Measurements from ENCODE around the gene SPRYD3.
"Not testable (repeated sequence)": the region's sequence is repeated elsewhere in the genome, so short reads cannot be mapped to it uniquely, and the experiment has no call there.

SPRYD3 gene

GRCh38 chr12:53101931-53102781 is 23.0 kb upstream of the SPRYD3 start:
- no peak for DNase-seq

DNA sequence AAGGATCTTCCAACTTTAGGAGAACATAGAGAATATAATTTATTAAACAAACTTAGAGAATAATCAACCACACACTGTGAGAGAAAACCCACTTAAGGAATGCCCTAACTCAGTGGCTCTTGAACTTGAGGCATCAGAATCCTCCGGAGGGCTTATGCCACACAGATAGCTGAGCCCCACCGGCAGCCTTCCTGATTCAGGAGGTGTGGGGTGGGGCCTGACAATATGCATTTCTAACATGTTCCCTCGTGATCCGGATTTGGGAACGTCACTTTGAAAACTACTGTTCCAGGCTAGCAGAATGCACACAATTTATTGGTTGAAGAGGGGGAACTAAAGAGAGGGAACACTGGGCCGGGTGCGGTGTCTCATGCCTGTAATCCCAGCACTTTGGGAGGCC is 22.1 kb upstream of the SPRYD3 start:
- DNase-seq: no peak

GRCh38 chr12:53100466-53101151 is 21.4 kb upstream of the SPRYD3 start:
- no peak for DNase-seq

DNA sequence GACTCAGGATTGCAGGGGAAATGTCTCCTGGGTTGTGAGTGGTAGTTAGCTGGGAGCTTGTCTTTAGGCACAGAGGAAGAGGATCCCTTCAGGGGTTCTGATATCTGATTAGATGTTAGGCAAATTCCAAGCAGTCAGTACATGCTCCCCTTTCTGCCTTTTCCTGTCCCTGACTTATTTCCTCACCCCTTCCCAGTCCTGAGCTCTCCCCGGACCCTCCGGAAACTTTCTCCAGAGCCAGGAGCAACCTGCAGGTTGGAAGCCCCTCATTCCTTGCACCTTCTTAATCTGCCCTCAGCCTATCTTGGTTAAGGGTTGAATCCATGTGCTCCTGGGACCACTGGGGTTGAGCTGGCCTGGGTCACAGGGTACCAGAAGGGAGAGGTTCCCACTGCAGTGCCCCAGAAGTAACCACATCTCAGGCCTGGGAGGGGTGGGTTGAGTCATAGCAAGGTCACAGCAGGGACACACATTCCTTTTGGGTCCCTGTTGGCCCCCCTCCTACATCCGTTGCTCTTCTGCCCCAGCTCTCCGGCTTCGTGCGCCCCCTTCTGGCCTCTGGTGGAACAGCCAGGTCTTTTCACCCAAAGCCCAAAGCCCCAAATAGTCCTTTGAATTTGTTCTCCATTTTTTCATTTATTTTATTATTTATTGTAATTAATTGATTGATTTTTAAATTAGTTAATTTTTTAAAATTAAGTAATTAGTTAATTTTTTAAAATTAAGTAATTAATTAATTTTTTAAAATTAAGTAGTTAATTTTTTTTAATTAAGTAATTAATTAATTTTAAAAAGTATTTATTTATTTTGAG is 20.1 kb upstream of the SPRYD3 start:
- peak; percentile 89 for DNase-seq

- peak; percentile 45 for DNase-seq
These were observed 19.3 kb upstream of the SPRYD3 start for GRCh38 chr12:53098354-53098981.

DNA sequence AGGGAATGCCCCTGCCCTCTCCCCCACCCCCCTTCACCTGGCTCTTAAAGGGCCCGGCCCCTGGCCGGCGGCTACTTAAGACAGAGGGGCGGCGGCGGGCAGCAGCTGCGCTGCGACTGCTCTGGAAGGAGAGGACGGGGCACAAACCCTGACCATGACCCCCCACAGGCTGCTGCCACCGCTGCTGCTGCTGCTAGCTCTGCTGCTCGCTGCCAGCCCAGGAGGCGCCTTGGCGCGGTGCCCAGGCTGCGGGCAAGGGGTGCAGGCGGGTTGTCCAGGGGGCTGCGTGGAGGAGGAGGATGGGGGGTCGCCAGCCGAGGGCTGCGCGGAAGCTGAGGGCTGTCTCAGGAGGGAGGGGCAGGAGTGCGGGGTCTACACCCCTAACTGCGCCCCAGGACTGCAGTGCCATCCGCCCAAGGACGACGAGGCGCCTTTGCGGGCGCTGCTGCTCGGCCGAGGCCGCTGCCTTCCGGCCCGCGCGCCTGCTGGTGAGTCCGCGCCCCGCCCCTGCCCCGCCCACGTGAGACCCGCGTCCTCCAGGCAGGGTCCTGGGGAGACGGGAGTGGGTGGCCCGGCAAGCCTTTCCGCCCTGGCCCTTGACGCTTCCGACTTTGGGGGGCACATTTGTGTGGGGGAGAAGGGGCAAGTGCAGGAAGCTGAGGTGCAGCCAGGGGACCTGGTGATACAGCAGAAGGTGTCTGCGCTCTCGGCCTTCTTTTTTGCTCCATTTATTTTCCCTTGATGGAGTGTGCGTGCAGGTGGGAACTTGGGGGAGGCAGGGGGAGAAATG is 18.6 kb upstream of the SPRYD3 start, which contains the start of gene IGFBP6:
IGFBP6 (plus strand) TSS at position 104 of the 790 bp plus-strand sequence; CDS start at position 155, 51 bp downstream.
- peak; percentile 62 for DNase-seq

GRCh38 chr12:53097207-53097563 is 18.0 kb upstream of the SPRYD3 start:
- no peak for DNase-seq

DNA sequence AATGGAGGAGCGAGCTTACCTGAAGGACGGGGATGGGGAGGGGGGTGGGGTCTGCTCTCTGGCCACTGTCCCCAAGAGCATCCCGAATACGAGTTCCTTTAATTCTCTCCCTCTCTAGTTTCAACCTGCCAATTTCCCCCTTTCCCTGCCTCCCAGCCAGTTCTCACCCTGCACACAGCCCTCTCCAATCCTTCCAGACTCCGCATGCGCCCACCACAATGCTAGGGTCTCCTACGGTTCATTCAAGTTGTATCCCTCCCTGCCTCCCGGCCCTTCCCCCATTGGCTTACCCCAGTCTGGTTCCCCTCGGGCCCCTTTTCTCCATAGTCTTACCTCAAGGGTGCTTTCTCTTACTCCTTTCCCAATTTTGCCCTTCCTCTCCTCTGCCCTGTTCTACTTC is 17.6 kb upstream of the SPRYD3 start:
- DNase-seq: no peak

GRCh38 chr12:53096089-53096741 is 17.0 kb upstream of the SPRYD3 start:
- DNase-seq: no peak

- DNase-seq: not testable (repeated sequence)
These were observed 16.4 kb upstream of the SPRYD3 start for GRCh38 chr12:53095596-53095895.

- not testable (repeated sequence) for DNase-seq
These were observed 15.8 kb upstream of the SPRYD3 start for GRCh38 chr12:53094796-53095595.

- no peak for DNase-seq
These were observed 15.2 kb upstream of the SPRYD3 start for GRCh38 chr12:53094394-53094787.

- no peak for DNase-seq
These were observed 14.7 kb upstream of the SPRYD3 start for GRCh38 chr12:53093777-53094393.

- DNase-seq: no peak
These were observed 12.6 kb upstream of the SPRYD3 start for GRCh38 chr12:53091756-53092155.

GRCh38 chr12:53090554-53090953 is 11.4 kb upstream of the SPRYD3 start:
- DNase-seq: no peak

GRCh38 chr12:53090105-53090504 is 10.9 kb upstream of the SPRYD3 start:
- no peak for DNase-seq

DNA sequence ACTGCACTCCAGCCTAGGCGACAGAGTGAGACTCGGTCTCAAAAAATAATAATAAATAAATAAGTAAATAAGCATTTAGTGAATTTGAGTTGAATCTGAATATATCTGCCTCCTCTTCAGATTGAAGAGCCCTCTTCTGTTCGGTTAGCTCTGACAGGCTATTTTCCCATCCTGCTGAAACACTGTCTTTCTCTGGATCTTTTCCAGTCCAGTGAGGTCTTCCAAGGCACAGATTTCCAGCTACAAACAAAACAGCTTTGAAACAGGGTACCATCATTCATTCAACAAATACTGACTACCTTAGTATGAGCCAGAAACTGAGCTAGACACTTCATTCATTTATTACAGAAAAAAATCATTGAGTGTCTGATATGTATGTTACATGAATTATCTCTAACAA is 7.2 kb upstream of the SPRYD3 start:
- DNase-seq: no peak

GRCh38 chr12:53082637-53083175 is 3.5 kb upstream of the SPRYD3 start:
- DNase-seq: no peak

DNA sequence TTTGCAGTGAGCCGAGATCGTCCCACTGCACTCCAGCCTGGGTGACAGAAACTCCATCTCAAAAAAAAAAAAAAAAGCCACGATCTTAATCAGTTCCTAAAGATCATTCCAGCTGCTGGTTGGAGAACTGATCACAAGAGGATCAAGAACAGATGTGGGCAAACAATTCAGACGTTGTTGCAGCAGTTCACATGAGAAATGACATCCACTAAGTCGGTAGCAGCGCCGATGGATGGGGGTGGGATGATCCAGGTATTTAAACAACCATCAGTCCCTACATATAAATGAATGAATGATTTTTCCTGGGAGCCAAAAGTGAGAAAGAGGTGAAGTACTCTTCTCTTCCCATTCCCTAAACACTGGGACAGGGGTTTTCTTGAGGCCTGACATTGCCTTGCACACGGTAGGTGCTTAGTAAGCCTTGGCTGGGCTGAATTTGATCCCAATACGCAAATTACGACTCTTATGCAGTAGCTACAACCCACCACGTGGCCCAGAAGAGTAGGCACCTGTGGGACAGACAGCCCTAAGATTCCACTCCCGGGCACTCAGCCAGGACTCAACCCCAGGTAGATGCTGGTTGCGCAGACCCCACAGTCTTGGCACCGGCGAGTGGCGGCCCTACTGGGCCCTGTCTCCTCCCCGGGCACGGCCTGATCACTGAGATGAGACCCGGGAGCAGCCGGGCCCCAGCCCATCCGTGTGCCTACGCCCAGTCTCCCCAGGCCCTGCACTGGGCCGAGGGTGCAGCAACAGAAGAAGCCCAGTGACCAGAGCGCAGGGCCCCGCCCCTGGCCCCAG is 565 bp downstream of the SPRYD3 start:
- DNase-seq: no peak

Measured in activated naive CD4-positive, alpha-beta T cell treated with Interleukin-2 at 50 U/mL for 16 hours (primary cell).